ENCODE measurements around the gene RNF11. TPM values are rescaled to one million over a fixed set of nuclear protein-coding genes. Genes with fewer than 3 reads are reported as not detected.

RNF11 gene
- total RNA-seq = 99.7 and 170 TPM in 2 replicates

GRCh38 chr1:51235673-51236530 lies at the start of gene RNF11:
RNF11 (plus strand) TSS chr1:51236273; CDS start chr1:51236757, 484 bp downstream.

Other genes with a start within 250 kb of the RNF11 start
- gene C1orf185, start 134.0 kb upstream of the RNF11 start, total RNA-seq = not detected in 2 replicates
- 0.28 and 0.74 TPM in 2 replicates for gene TTC39A, start 94.3 kb downstream of the RNF11 start, total RNA-seq

Data from smooth muscle cell of bladder (primary cell).